GM23338 (cell line): ENCODE data around the gene GPR153.

ENCODE experiments used
- CREB1 ChIP-seq: fragments of 250-450 bp; sonication (Bioruptor Pico); IDR thresholded peaks from 2 replicates; pipeline ENCODE4 v1.5.0; 2020; ENCODE audit warnings: low read depth, mild to moderate bottlenecking, moderate library complexity
- EZH2 ChIP-seq: fragments of 200-600 bp; sonication (generic); IDR thresholded peaks from one replicate; pipeline ENCODE4 v1.8.0; 2017; ENCODE audit warnings: antibody characterized with exemption, mild to moderate bottlenecking, low read depth; ENCODE audit not compliant: unreplicated experiment
- EZH2phosphoT487 ChIP-seq: fragments of 200-600 bp; sonication (generic); IDR thresholded peaks from one replicate; pipeline ENCODE4 v1.8.1; 2018; ENCODE audit warnings: antibody characterized with exemption; ENCODE audit not compliant: unreplicated experiment
- POLR2AphosphoS5 ChIP-seq: IDR thresholded peaks from 2 replicates; pipeline ENCODE4 v1.6.1; 2016; ENCODE audit warnings: antibody characterized with exemption, low read depth
- TF ChIP-seq, protein P1 (sequence below), 2 experiments: fragments of 200-600 bp in 1 of 2; sonication (generic) in 1 of 2; conservative IDR thresholded peaks; 2 replicates each; pipeline versions ENCODE4 v1.5.1 to v1.6.1; 2016 to 2017; ENCODE audit warnings: antibody characterized with exemption in 2 of 2, low read depth in 2 of 2, mild to moderate bottlenecking in 2 of 2, moderate library complexity in 1 of 2
- TF ChIP-seq, protein P2 (sequence below): IDR thresholded peaks from 2 replicates; pipeline ENCODE4 v1.6.1; 2016; ENCODE audit warnings: antibody characterized with exemption
- TF ChIP-seq, protein P3 (sequence below): fragments of 250-450 bp; sonication (Bioruptor Pico); IDR thresholded peaks from 2 replicates; pipeline ENCODE4 v1.5.0; 2020; ENCODE audit warnings: mild to moderate bottlenecking, moderate library complexity
- TF ChIP-seq, protein P4 (sequence below): IDR thresholded peaks from one replicate; pipeline ENCODE4 v1.6.1; 2018; ENCODE audit warnings: antibody characterized with exemption; ENCODE audit not compliant: unreplicated experiment

DNA sequence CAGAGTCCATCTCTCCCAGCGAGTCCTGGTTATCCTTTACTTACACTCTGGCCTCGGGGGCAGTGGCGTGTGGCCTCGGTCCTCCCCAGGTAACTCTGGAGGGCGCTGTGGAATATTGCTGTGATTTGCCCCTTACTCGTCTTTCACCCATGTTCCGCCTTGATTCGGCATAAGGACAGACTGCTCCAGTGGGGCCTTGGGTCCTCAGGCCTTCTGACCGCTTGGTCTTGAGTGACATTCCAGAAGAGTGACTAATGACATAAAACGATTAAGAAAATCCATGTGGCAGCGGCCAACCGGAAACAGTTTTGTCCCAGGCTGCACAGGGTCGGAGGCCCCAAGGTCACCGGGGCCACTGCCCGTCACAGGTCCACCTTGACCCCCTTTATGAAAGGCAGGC, 36.2 kb downstream of the GPR153 start:
- TF ChIP-seq, protein P1, sequence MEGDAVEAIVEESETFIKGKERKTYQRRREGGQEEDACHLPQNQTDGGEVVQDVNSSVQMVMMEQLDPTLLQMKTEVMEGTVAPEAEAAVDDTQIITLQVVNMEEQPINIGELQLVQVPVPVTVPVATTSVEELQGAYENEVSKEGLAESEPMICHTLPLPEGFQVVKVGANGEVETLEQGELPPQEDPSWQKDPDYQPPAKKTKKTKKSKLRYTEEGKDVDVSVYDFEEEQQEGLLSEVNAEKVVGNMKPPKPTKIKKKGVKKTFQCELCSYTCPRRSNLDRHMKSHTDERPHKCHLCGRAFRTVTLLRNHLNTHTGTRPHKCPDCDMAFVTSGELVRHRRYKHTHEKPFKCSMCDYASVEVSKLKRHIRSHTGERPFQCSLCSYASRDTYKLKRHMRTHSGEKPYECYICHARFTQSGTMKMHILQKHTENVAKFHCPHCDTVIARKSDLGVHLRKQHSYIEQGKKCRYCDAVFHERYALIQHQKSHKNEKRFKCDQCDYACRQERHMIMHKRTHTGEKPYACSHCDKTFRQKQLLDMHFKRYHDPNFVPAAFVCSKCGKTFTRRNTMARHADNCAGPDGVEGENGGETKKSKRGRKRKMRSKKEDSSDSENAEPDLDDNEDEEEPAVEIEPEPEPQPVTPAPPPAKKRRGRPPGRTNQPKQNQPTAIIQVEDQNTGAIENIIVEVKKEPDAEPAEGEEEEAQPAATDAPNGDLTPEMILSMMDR (conservative IDR thresholded peaks at IDR 0.05; ENCODE audit: low read depth in 2 of 2), result no peak; a peak in 1 of 4 replicates
- TF ChIP-seq EZH2phosphoT487, result no peak
- TF ChIP-seq EZH2, result no peak
- TF ChIP-seq POLR2AphosphoS5, result no peak
- no peak for TF ChIP-seq CREB1 (CRISPR knock-in tag)
- TF ChIP-seq, protein P2, sequence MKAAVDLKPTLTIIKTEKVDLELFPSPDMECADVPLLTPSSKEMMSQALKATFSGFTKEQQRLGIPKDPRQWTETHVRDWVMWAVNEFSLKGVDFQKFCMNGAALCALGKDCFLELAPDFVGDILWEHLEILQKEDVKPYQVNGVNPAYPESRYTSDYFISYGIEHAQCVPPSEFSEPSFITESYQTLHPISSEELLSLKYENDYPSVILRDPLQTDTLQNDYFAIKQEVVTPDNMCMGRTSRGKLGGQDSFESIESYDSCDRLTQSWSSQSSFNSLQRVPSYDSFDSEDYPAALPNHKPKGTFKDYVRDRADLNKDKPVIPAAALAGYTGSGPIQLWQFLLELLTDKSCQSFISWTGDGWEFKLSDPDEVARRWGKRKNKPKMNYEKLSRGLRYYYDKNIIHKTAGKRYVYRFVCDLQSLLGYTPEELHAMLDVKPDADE, result no peak
- TF ChIP-seq, protein P3, sequence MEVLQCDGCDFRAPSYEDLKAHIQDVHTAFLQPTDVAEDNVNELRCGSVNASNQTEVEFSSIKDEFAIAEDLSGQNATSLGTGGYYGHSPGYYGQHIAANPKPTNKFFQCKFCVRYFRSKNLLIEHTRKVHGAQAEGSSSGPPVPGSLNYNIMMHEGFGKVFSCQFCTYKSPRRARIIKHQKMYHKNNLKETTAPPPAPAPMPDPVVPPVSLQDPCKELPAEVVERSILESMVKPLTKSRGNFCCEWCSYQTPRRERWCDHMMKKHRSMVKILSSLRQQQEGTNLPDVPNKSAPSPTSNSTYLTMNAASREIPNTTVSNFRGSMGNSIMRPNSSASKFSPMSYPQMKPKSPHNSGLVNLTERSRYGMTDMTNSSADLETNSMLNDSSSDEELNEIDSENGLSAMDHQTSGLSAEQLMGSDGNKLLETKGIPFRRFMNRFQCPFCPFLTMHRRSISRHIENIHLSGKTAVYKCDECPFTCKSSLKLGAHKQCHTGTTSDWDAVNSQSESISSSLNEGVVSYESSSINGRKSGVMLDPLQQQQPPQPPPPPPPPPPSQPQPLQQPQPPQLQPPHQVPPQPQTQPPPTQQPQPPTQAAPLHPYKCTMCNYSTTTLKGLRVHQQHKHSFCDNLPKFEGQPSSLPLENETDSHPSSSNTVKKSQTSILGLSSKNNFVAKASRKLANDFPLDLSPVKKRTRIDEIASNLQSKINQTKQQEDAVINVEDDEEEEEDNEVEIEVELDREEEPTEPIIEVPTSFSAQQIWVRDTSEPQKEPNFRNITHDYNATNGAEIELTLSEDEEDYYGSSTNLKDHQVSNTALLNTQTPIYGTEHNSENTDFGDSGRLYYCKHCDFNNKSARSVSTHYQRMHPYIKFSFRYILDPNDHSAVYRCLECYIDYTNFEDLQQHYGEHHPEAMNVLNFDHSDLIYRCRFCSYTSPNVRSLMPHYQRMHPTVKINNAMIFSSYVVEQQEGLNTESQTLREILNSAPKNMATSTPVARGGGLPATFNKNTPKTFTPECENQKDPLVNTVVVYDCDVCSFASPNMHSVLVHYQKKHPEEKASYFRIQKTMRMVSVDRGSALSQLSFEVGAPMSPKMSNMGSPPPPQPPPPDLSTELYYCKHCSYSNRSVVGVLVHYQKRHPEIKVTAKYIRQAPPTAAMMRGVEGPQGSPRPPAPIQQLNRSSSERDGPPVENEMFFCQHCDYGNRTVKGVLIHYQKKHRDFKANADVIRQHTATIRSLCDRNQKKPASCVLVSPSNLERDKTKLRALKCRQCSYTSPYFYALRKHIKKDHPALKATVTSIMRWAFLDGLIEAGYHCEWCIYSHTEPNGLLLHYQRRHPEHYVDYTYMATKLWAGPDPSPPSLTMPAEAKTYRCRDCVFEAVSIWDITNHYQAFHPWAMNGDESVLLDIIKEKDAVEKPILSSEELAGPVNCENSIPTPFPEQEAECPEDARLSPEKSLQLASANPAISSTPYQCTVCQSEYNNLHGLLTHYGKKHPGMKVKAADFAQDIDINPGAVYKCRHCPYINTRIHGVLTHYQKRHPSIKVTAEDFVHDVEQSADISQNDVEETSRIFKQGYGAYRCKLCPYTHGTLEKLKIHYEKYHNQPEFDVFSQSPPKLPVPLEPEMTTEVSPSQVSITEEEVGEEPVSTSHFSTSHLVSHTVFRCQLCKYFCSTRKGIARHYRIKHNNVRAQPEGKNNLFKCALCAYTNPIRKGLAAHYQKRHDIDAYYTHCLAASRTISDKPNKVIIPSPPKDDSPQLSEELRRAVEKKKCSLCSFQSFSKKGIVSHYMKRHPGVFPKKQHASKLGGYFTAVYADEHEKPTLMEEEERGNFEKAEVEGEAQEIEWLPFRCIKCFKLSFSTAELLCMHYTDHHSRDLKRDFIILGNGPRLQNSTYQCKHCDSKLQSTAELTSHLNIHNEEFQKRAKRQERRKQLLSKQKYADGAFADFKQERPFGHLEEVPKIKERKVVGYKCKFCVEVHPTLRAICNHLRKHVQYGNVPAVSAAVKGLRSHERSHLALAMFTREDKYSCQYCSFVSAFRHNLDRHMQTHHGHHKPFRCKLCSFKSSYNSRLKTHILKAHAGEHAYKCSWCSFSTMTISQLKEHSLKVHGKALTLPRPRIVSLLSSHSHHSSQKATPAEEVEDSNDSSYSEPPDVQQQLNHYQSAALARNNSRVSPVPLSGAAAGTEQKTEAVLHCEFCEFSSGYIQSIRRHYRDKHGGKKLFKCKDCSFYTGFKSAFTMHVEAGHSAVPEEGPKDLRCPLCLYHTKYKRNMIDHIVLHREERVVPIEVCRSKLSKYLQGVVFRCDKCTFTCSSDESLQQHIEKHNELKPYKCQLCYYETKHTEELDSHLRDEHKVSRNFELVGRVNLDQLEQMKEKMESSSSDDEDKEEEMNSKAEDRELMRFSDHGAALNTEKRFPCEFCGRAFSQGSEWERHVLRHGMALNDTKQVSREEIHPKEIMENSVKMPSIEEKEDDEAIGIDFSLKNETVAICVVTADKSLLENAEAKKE (CRISPR knock-in tag), result no peak
- TF ChIP-seq, protein P4, sequence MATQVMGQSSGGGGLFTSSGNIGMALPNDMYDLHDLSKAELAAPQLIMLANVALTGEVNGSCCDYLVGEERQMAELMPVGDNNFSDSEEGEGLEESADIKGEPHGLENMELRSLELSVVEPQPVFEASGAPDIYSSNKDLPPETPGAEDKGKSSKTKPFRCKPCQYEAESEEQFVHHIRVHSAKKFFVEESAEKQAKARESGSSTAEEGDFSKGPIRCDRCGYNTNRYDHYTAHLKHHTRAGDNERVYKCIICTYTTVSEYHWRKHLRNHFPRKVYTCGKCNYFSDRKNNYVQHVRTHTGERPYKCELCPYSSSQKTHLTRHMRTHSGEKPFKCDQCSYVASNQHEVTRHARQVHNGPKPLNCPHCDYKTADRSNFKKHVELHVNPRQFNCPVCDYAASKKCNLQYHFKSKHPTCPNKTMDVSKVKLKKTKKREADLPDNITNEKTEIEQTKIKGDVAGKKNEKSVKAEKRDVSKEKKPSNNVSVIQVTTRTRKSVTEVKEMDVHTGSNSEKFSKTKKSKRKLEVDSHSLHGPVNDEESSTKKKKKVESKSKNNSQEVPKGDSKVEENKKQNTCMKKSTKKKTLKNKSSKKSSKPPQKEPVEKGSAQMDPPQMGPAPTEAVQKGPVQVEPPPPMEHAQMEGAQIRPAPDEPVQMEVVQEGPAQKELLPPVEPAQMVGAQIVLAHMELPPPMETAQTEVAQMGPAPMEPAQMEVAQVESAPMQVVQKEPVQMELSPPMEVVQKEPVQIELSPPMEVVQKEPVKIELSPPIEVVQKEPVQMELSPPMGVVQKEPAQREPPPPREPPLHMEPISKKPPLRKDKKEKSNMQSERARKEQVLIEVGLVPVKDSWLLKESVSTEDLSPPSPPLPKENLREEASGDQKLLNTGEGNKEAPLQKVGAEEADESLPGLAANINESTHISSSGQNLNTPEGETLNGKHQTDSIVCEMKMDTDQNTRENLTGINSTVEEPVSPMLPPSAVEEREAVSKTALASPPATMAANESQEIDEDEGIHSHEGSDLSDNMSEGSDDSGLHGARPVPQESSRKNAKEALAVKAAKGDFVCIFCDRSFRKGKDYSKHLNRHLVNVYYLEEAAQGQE, result no peak
